NCI-H1930 (cell line): ENCODE results near the gene NCOA1.

ENCODE experiments used
- DNase-seq, 2 experiments: peaks; one replicate each; lab custom pipeline; 2025; lab: John Stamatoyannopoulos, UW

The NCOA1 gene

GRCh38 chr2:24702800-24703199 lies 211.7 kb downstream of the NCOA1 start:
- DNase-seq, result no peak

DNA sequence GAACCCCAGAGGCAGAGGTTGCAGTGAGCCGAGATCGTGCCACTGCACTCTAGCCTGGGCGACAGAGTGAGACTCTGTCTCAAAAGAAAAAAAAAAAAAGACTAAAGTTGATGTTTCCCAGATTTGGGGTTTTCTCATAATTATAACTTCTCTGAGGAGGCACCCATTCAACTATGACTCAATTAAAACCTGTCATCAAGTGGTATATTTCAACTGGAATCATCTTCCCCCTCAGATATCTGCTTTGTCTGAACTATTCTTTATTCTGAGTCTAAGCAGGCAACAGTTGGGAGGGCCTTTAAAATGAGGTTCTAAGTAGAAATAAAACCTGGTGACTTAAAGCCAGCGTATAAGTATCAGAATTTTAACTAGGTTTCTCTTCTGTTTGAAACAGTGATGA lies 213.6 kb downstream of the NCOA1 start:
- no peak for DNase-seq

- DNase-seq, result no peak
Observed at GRCh38 chr2:24707143-24707542, 216.1 kb downstream of the NCOA1 start.

DNA sequence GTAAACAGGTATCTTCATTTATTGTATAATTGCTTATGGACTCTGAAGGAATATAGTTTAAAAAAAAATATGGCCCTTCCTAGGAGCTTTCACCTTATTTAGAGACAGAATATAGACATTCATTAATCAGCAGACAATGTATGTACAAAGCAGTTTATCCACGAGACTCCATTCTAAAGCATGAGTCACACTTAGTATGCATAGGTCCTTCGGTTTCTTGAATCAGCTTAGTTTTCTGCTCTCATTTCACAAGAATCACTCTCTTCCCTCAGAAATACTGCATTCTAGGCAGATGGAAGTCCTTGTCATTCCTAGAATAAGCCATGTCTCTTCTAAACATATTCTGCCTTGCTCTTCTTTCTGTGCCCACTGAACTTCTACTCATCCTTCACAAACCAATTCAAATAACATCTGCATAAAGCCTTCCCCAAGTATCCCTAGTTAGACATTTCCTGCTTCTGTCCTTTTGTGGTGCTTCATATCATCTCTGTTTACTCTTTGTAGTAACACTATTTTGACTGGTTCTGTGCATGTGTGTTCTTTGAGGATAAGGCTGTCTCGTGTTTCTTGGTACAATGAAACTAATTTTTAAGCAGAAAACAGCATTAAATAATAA lies 217.6 kb downstream of the NCOA1 start:
- no peak for DNase-seq

DNA sequence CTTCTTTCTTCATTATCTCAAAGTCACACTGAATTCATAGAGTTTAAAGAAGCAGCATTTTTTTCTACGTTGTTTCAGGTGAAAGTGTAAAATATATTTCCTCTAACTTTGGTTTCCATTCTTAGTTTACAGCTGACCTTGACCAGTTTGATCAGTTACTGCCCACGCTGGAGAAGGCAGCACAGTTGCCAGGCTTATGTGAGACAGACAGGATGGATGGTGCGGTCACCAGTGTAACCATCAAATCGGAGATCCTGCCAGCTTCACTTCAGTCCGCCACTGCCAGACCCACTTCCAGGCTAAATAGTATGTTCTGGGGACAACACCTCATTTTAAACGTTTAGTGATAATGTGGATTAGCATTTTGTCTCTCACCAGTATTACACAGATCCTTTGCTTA lies 219.8 kb downstream of the NCOA1 start:
- DNase-seq, result no peak

- DNase-seq, result no peak
Observed at GRCh38 chr2:24711865-24712264, 220.8 kb downstream of the NCOA1 start.

DNA sequence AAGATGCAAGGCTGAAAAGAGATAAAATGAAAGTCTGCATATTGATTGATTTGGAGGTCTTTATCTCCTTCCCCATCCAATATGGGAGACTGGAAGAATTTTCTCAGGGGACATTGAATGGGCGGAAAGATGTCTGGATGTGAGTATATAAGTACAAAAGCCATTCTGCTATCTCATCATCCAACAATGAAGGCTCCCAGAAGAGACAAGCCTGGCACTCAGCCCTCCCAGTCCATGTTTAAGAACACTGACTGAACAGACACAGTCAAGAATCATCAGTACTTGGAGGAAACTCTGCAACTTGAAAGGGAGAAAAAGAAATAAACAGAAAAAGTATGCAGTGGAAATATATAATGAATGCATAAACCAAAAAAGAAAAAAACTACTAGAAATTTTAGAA lies 221.2 kb downstream of the NCOA1 start:
- DNase-seq, result no peak

- no peak for DNase-seq
Observed at GRCh38 chr2:24717263-24717951, 226.4 kb downstream of the NCOA1 start.

- no peak for DNase-seq
Observed at GRCh38 chr2:24720310-24720709, 229.3 kb downstream of the NCOA1 start.

- DNase-seq, result peak; percentile 8 to 56
Observed at GRCh38 chr2:24721470-24721869, 230.4 kb downstream of the NCOA1 start.

GRCh38 chr2:24722141-24722790 lies 231.2 kb downstream of the NCOA1 start:
- no peak for DNase-seq

GRCh38 chr2:24723191-24723590 lies 232.1 kb downstream of the NCOA1 start:
- DNase-seq, result no peak

DNA sequence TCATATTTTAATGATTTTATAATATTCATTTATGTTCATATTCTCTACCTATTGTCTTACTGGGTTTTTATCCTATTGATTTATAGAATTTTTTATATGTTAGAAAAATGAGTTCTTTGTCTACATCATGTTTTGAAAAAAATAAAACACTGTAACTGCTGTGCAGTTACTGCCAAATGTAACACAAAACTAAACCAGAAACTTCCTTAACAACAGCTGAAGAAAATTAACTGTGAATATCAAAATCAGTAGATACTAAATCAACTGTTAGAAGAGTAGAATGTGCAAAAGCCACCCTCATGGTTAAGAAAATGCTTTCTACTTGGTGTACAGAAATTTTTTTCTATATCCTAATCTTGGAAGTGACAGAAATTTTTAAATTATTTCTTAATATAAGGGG lies 232.6 kb downstream of the NCOA1 start:
- no peak for DNase-seq

DNA sequence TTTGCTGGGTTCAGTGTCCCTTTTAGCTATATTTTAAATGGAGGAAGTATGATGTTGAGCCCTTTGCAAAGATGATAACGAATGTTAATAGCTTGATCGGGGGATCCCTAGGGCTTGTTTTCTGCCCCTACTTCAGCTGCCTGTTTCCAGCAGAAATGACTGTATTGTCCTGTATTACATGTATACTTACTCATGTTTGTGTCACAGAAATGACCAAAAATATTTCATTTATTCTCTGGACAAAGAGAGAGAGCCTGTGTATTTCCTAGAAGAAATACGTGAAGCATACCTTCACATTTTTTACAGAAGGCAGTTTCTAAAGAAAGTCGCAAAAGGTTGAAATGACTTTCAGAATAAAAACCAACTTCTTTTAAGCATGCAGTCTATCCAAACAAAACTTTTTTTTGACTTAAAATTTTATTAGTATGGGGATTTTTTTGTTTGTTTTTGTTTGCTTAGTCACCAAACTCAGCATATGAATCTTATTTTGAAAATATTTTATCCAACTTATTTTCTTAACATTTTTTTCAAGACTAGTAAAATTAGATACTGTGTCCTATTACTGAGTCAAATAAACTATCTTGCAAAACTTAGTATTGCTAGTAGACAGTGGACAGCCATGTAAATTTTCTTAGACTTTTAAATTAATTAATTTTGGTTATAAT lies 233.2 kb downstream of the NCOA1 start:
- DNase-seq, result no peak

GRCh38 chr2:24725956-24726355 lies 234.9 kb downstream of the NCOA1 start:
- DNase-seq, result no peak

GRCh38 chr2:24730481-24730880 lies 239.4 kb downstream of the NCOA1 start:
- DNase-seq, result no peak

GRCh38 chr2:24731040-24731439 lies 240.0 kb downstream of the NCOA1 start:
- DNase-seq, result no peak

DNA sequence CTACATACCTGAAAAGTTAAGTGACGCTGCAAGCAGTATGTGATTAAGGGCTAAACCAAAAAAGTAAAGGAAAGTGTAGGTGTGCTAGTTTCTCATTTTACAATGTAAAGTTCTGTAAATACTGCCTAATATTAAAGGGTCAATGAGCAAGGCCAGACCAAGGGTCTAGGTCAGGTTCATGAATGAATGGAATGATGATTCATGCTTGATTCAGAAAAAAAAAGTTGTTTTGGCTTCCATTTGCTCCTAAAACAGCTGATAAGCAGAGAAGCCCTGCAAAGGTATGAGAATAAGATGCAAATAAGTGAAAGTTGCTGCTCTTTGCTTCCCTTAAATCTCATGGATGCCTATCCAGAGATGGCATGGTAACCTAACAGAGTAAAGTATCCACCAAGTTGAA lies 240.9 kb downstream of the NCOA1 start:
- DNase-seq, result no peak

- DNase-seq, result peak in 1 of 2 experiments; percentile 23
Observed at GRCh38 chr2:24734741-24735140, 243.7 kb downstream of the NCOA1 start.

DNA sequence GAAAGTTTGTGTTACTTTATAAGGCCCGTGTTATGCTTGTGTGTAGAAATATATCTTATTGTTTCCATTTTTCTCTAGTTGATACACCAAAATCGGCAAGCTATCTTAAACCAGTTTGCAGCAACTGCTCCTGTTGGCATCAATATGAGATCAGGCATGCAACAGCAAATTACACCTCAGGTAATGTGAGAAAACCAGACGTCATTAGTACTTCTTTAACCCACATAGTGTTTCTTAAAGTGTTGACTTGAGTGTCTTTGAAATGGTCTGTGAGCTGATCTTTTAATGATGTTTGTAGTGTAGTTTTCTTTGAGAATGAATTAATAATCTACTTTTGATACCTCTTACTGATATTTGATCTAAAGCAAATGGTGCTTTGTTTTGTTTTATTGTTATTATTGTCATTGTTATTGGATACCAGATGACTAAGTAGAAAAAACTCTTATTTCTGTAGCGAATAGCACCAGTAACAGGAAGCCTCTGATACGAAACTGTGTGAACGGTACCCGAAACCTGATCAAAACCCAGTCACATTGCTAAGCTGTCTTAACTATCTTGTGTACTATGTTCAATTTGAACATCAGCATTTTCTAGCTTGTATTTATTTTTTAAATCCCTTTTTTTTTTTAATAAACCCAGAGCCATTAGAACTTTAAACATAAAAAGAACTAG lies 248.4 kb downstream of the NCOA1 start:
- DNase-seq, result no peak

- DNase-seq, result no peak
Observed at GRCh38 chr2:24740142-24740541, 249.1 kb downstream of the NCOA1 start.

DNA sequence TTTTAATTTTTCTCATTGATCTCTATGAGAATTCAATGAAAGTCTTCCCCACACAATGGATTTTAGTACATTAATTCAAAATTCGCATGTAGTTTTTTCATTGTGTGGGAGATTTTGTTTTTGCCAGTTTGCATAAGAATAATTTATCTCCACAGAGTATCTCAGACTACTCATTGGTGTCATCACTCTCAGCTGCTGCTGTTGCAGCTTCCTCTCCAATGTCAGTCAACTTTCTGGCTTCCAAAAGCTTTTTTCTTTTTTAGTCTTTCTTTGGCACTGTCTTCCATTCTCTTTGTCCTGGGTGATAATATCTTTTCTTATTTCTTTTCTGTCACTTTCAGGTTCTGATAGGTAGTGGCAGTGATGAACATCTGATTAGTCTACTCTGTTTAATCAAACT lies 251.7 kb downstream of the NCOA1 start:
- DNase-seq, result no peak
